MCF 10A (cell line): ENCODE data around the gene FAM13A. TPM values are rescaled to one million over a fixed set of nuclear protein-coding genes. Genes with fewer than 3 reads are reported as not detected.

Experiments
- BruUV-seq: library from RNA; stranded (reverse); fragments of 400-500 nt; replicated peaks from 2 replicates; lab custom pipeline; 2021; lab: Mats Ljungman, UMichigan
- CTCF ChIA-PET: fragments of 300-600 bp; sonication (Branson Sonifier 250); formaldehyde crosslinking; extraction: SDS; loops from one replicate; lab custom pipeline; 2021; ENCODE audit warnings: antibody characterized with exemption, inconsistent platforms; lab: Yijun Ruan, JAX
- POLR2A ChIA-PET: fragments of 300-600, 350-650 bp; sonication (Branson Sonifier 250); formaldehyde crosslinking; extraction: SDS; loops from one replicate; lab custom pipeline; 2020; ENCODE audit warnings: antibody characterized with exemption, inconsistent platforms; lab: Yijun Ruan, JAX
- DNase-seq: peaks from one replicate; pipeline ENCODE4 v3.0.0-alpha.2; 2018; ENCODE audit not compliant: unreplicated experiment
- H3K27ac Mint-ChIP-seq: one replicate; pipeline ENCODE4 v1.8.0; 2022; ENCODE audit warnings: mild to moderate bottlenecking, low read depth, mixed read lengths; ENCODE audit not compliant: unreplicated experiment
- H3K27me3 Mint-ChIP-seq: one replicate; pipeline ENCODE4 v1.8.0; 2022; ENCODE audit warnings: mixed read lengths; ENCODE audit not compliant: insufficient read depth, unreplicated experiment
- H3K36me3 Mint-ChIP-seq: one replicate; pipeline ENCODE4 v1.8.0; 2022; ENCODE audit warnings: mild to moderate bottlenecking, moderate library complexity, mixed read lengths; ENCODE audit not compliant: insufficient read depth, unreplicated experiment
- H3K4me1 Mint-ChIP-seq: one replicate; pipeline ENCODE4 v1.8.0; 2022; ENCODE audit warnings: mixed read lengths; ENCODE audit not compliant: insufficient read depth, unreplicated experiment
- H3K4me3 Mint-ChIP-seq: one replicate; pipeline ENCODE4 v1.8.0; 2022; ENCODE audit warnings: mild to moderate bottlenecking, moderate library complexity, mixed read lengths; ENCODE audit not compliant: unreplicated experiment
- H3K9me3 Mint-ChIP-seq: one replicate; pipeline ENCODE4 v1.8.0; 2022; ENCODE audit warnings: mixed read lengths; ENCODE audit not compliant: unreplicated experiment
- intact Hi-C: fragments of 100-400 bp; cut with micrococcal nuclease; formaldehyde crosslinking; loops from 2 replicates; pipeline ENCODE4 v1.14.1; 2022
- total RNA-seq: library from RNA; stranded (reverse); gene quantifications from 2 replicates; pipeline ENCODE4 v1.2.3, GENCODE V29; 2022
- TF ChIP-seq, protein P1 (sequence below): fragments of 200-600 bp; IDR thresholded peaks from one replicate; pipeline ENCODE4 v1.8.0; 2022; ENCODE audit warnings: antibody characterized with exemption, mild to moderate bottlenecking; ENCODE audit not compliant: unreplicated experiment

The FAM13A gene
- total RNA-seq, 1 experiment from 2014 or later = 11.1 TPM

- Mint-ChIP-seq H3K4me1 (peaks cover 8% of the 10 kb centered on the region), H3K9me3 (no peaks in the 10 kb centered on the region), H3K27me3 (no peaks in the 10 kb centered on the region), H3K36me3 (peaks cover 8% of the 10 kb centered on the region), H3K27ac (no peak overlapping the region), H3K4me3 (no peak overlapping the region)
- intact Hi-C loops = no loop called here
- ChIA-PET POLR2A (interaction anchor here (0.6 kb wide), 2 partner anchors 9 to 192 kb away, joined by 3 to 4 read pairs; no protein-coding TSS in a partner anchor), CTCF (interaction anchor here (0.6 to 14.0 kb wide), 4 partner anchors 106 to 278 kb away, joined by 3 to 255 read pairs (median 3); no protein-coding TSS in a partner anchor)
- TF ChIP-seq, protein P1, sequence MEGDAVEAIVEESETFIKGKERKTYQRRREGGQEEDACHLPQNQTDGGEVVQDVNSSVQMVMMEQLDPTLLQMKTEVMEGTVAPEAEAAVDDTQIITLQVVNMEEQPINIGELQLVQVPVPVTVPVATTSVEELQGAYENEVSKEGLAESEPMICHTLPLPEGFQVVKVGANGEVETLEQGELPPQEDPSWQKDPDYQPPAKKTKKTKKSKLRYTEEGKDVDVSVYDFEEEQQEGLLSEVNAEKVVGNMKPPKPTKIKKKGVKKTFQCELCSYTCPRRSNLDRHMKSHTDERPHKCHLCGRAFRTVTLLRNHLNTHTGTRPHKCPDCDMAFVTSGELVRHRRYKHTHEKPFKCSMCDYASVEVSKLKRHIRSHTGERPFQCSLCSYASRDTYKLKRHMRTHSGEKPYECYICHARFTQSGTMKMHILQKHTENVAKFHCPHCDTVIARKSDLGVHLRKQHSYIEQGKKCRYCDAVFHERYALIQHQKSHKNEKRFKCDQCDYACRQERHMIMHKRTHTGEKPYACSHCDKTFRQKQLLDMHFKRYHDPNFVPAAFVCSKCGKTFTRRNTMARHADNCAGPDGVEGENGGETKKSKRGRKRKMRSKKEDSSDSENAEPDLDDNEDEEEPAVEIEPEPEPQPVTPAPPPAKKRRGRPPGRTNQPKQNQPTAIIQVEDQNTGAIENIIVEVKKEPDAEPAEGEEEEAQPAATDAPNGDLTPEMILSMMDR = no peak
- no TSS peak for BruUV-seq
- DNase-seq = no peak
Observed at GRCh38 chr4:88812420-88812819, 244.6 kb downstream of the FAM13A start.

- DNase-seq = no peak
- H3K27me3 Mint-ChIP-seq = no peaks in the 10 kb centered on the region
- H3K36me3 Mint-ChIP-seq = peaks cover 8% of the 10 kb centered on the region
- intact Hi-C loops = no loop called here
- H3K4me3 Mint-ChIP-seq = no peak overlapping the region
- peaks cover 13% of the 10 kb centered on the region for H3K4me1 Mint-ChIP-seq
- POLR2A ChIA-PET = interaction anchor here (0.6 kb wide), 1 partner anchor 193 kb away, joined by 4 read pairs; no protein-coding TSS in a partner anchor
- CTCF ChIA-PET = interaction anchor here (0.6 to 14.0 kb wide), 4 partner anchors 106 to 277 kb away, joined by 3 to 255 read pairs (median 3); no protein-coding TSS in a partner anchor
- TF ChIP-seq, protein P1 = no peak
- BruUV-seq = no TSS peak
- H3K9me3 Mint-ChIP-seq = no peaks in the 10 kb centered on the region
- H3K27ac Mint-ChIP-seq = no peak overlapping the region
Observed at GRCh38 chr4:88811904-88812303, 245.1 kb downstream of the FAM13A start.

DNA sequence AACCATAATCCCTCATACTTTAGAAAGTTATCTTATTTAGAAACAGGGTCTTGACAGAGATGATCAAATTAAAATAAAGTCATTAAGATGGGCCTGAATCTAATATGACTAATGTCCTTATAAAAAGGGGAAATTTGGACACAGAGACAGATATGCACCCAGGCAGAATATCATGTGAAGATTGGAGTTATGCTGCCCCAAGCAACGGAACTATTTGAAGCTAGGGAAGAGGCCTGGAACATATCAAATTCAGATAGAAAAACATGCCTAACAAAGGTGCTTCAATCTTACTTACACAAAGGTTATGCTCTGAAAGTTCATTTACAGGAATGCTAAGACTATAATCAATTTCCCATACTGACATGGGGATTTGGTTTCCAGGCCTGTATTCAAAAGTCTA lies 246.7 kb downstream of the FAM13A start:
- Mint-ChIP-seq H3K27ac (no peak overlapping the region), H3K9me3 (no peaks in the 10 kb centered on the region), H3K36me3 (peaks cover 8% of the 10 kb centered on the region), H3K4me1 (peaks cover 20% of the 10 kb centered on the region), H3K27me3 (no peaks in the 10 kb centered on the region), H3K4me3 (no peak overlapping the region)
- intact Hi-C loops = no loop called here
- no peak for DNase-seq
- no TSS peak for BruUV-seq
- TF ChIP-seq, protein P1 = no peak
- ChIA-PET CTCF (interaction anchor here (0.6 to 14.0 kb wide), 3 partner anchors 8 to 361 kb away, joined by 3 to 255 read pairs (median 8); no protein-coding TSS in a partner anchor), POLR2A (interaction anchor here (1.0 kb wide), 1 partner anchor 81 kb away, joined by 4 read pairs; no protein-coding TSS in a partner anchor)

- no peak overlapping the region for H3K4me3 Mint-ChIP-seq
- no TSS peak for BruUV-seq
- H3K4me1 Mint-ChIP-seq = peaks cover 20% of the 10 kb centered on the region
- H3K36me3 Mint-ChIP-seq = peaks cover 8% of the 10 kb centered on the region
- no peaks in the 10 kb centered on the region for H3K9me3 Mint-ChIP-seq
- H3K27me3 Mint-ChIP-seq = no peaks in the 10 kb centered on the region
- CTCF ChIA-PET = interaction anchor here (1.8 to 14.0 kb wide), 3 partner anchors 9 to 212 kb away, joined by 5 to 255 read pairs (median 8); no protein-coding TSS in a partner anchor
- intact Hi-C loops = no loop called here
- TF ChIP-seq, protein P1 = no peak
- POLR2A ChIA-PET = interaction anchor here (1.0 kb wide), 1 partner anchor 81 kb away, joined by 4 read pairs; no protein-coding TSS in a partner anchor
- no peak for DNase-seq
- no peak overlapping the region for H3K27ac Mint-ChIP-seq
Observed at GRCh38 chr4:88809576-88810219, 247.3 kb downstream of the FAM13A start.
